Measurements from ENCODE around the gene ZCCHC10. TPM values are rescaled to one million over a fixed set of nuclear protein-coding genes. Genes with fewer than 3 reads are reported as not detected.

ZCCHC10 gene
- total and polyA plus RNA-seq, 9 of the 15 experiments (the other 6 are each of a cell fraction or from before 2014, with no cell fraction given) = 11.9 to 146 (median 51.8) TPM

GRCh38 chr5:132963171-132964104 lies 62.9 kb downstream of the ZCCHC10 start, which contains the start of gene AFF4 (continued):
- TF ChIP-seq ARID4B (CRISPR knock-in tag; IDR thresholded peaks at IDR 0.05) (peak; percentile 96), IRF1 (CRISPR knock-in tag; IDR thresholded peaks at IDR 0.05; ENCODE audit: borderline replicate concordance) (no peak; the same call in 1 of the 2 replicates), ZFP30 (CRISPR knock-in tag; IDR thresholded peaks at IDR 0.05; ENCODE audit: borderline replicate concordance) (no peak), PREB (CRISPR knock-in tag; IDR thresholded peaks at IDR 0.05) (no peak), ARID3B (CRISPR knock-in tag; IDR thresholded peaks at IDR 0.05; ENCODE audit: borderline replicate concordance) (no peak), ZKSCAN1 (IDR thresholded peaks at IDR 0.05; ENCODE audit: low read depth, low read length) (0 out of 2 replicates have a peak, but pooled peaks have one; percentile 37), GATAD2B (IDR thresholded peaks at IDR 0.05; ENCODE audit: borderline replicate concordance) (no peak; the same call in 1 of the 2 replicates), SFPQ (IDR thresholded peaks at IDR 0.05; ENCODE audit: low read depth, low read length) (no peak), ZBTB26 (CRISPR knock-in tag; IDR thresholded peaks at IDR 0.05) (no peak), SMARCA5 (IDR thresholded peaks at IDR 0.05) (no peak), LEF1 (IDR thresholded peaks at IDR 0.05) (no peak; the same call in 1 of the 2 replicates), U2AF2 (optimal IDR thresholded peaks at IDR 0.05; ENCODE audit: low read depth, low read length) (no peak)
